Measurements from ENCODE around the gene PERP.
"Not testable (repeated sequence)": the region's sequence is repeated elsewhere in the genome, so short reads cannot be mapped to it uniquely, and the experiment has no call there.

PERP gene

DNA sequence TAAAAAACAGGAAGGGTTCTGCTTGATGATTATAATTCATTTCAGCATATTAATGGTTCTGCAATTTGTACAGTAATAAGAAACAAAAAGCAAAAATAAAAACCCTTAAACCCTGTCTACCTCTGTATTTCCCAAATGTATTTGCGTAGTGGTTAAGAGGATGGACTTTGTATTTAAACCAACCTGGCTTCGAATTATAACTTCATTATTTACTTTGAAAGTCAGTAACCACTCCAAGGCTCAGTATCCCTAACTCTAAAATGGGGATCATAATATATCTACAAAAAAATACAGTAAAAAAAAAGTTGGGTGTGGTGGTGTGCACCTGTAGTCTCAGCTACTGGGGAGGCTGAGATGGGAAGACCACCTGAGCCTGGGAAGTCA is 21.4 kb downstream of the PERP start:
- TF ChIP-seq EZH2phosphoT487 (IDR thresholded peaks at IDR 0.05; ENCODE audit: borderline replicate concordance, low read length) = no peak
- TF ChIP-seq, protein P1, sequence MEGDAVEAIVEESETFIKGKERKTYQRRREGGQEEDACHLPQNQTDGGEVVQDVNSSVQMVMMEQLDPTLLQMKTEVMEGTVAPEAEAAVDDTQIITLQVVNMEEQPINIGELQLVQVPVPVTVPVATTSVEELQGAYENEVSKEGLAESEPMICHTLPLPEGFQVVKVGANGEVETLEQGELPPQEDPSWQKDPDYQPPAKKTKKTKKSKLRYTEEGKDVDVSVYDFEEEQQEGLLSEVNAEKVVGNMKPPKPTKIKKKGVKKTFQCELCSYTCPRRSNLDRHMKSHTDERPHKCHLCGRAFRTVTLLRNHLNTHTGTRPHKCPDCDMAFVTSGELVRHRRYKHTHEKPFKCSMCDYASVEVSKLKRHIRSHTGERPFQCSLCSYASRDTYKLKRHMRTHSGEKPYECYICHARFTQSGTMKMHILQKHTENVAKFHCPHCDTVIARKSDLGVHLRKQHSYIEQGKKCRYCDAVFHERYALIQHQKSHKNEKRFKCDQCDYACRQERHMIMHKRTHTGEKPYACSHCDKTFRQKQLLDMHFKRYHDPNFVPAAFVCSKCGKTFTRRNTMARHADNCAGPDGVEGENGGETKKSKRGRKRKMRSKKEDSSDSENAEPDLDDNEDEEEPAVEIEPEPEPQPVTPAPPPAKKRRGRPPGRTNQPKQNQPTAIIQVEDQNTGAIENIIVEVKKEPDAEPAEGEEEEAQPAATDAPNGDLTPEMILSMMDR (IDR thresholded peaks at IDR 0.05; ENCODE audit: low read depth, low read length, poor library complexity, severe bottlenecking) = no peak

DNA sequence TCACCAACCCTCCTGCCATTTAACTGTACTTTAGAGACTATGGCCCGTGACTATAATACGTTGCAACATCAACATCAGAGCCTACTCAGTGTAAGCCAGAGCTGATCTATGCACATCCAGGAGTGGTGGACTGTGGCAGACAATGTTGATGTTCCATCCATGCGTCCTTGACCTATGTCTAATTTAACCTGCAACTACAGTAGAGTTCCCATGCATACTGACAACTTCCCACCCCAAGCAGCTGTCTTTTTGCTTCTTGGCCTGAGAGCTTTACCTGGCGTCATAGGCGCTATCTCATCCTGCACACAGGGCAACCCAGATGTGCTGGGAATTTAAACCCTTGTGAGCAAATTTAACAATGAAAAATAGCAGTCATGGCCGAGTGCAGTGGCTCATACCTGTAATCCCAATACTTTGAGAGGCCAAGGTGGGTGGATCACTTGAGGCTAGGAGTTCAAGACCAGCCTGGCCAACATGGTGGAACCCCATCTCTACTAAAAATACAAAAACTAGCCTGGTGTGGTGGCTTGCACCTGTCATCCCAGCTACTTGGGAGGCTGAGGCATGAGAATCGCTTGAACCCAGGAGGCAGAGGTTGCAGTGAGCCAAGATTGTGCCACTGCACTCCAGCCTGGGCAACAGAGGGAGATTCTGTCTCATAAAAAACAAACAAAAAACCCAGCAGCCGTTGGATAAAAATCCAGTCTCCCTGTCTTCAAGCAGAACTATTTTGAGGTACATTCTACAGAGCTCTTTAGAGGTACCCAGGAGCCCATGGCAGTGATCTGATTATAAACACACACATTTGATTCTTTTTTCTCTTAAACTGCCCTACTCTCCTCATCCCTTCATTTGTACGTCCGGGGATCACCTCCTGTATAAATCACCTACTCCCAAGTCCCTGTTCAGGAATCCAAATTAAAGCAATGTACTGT is 22.0 kb downstream of the PERP start:
- Histone ChIP-seq H3K9me3 (ENCODE audit: control insufficient read depth, insufficient read depth, low read length) (no peaks in the 10 kb centered on the region), H3F3A (ENCODE audit: control insufficient read depth, insufficient read depth) (no peaks in the 10 kb centered on the region), H3K4me3 (ENCODE audit: low read length) (no peak overlapping the region), H3K4me2 (ENCODE audit: low read length) (no peak overlapping the region), H3K79me2 (ENCODE audit: control insufficient read depth, low read length) (no peaks in the 10 kb centered on the region), H3K4me1 (ENCODE audit: control insufficient read depth, low read length) (no peaks in the 10 kb centered on the region), H3K36me3 (ENCODE audit: control insufficient read depth, low read length) (no peaks in the 10 kb centered on the region), H3K9me2 (replicated peaks; ENCODE audit: control insufficient read depth, low read length) (no peaks in the 10 kb centered on the region), H3K27ac (ENCODE audit: low read depth, low read length) (no peak overlapping the region), H4K20me1 (ENCODE audit: control insufficient read depth, insufficient read depth, low read depth, low read length) (no peaks in the 10 kb centered on the region), H3K27me3 (ENCODE audit: control insufficient read depth, low read length) (peaks cover 3% of the 10 kb centered on the region; the same call in 1 of the 2 replicates)
- TF ChIP-seq EZH2phosphoT487 (IDR thresholded peaks at IDR 0.05; ENCODE audit: borderline replicate concordance, low read length) = no peak
- TF ChIP-seq, protein P1 (IDR thresholded peaks at IDR 0.05; ENCODE audit: low read depth, low read length, poor library complexity, severe bottlenecking) = no peak

More for the DNA sequence above, 21.4 kb downstream of the PERP start:
- Histone ChIP-seq H3K27ac (ENCODE audit: low read depth, low read length) (no peak overlapping the region), H3K4me1 (ENCODE audit: control insufficient read depth, low read length) (no peaks in the 10 kb centered on the region), H3F3A (ENCODE audit: control insufficient read depth, insufficient read depth) (no peaks in the 10 kb centered on the region), H3K9me3 (ENCODE audit: control insufficient read depth, insufficient read depth, low read length) (no peaks in the 10 kb centered on the region), H3K27me3 (ENCODE audit: control insufficient read depth, low read length) (peaks cover 7% of the 10 kb centered on the region; the same call in 1 of the 2 replicates), H4K20me1 (ENCODE audit: control insufficient read depth, insufficient read depth, low read depth, low read length) (no peaks in the 10 kb centered on the region), H3K4me2 (ENCODE audit: low read length) (no peak overlapping the region), H3K79me2 (ENCODE audit: control insufficient read depth, low read length) (no peaks in the 10 kb centered on the region), H3K4me3 (ENCODE audit: low read length) (no peak overlapping the region), H3K9me2 (replicated peaks; ENCODE audit: control insufficient read depth, low read length) (no peaks in the 10 kb centered on the region), H3K36me3 (ENCODE audit: control insufficient read depth, low read length) (no peaks in the 10 kb centered on the region)

DNA sequence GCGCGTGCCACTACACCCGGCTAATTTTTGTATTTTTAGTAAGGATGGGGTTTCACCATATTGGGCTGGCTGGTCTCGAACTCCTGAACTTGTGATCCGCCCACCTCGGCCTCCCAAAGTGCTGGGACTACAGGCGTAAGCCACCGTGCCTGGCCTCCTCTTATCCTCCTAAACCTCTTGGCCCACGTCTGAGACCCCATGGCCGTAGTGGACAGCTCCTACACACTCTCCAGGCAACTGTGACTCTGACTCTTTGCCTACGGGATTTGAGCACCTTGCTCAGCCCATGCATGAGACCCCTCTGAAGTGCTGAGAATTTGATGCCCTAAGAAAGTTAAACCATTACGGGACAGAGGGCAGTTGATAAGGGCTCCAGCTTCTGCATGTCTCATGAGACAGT is 25.0 kb downstream of the PERP start:
- Histone ChIP-seq H3K4me1 (ENCODE audit: control insufficient read depth, low read length) (no peaks in the 10 kb centered on the region), H4K20me1 (ENCODE audit: control insufficient read depth, insufficient read depth, low read depth, low read length) (no peaks in the 10 kb centered on the region), H3K27me3 (ENCODE audit: control insufficient read depth, low read length) (no peaks in the 10 kb centered on the region), H3K27ac (ENCODE audit: low read depth, low read length) (no peak overlapping the region), H3F3A (ENCODE audit: control insufficient read depth, insufficient read depth) (no peaks in the 10 kb centered on the region), H3K9me2 (replicated peaks; ENCODE audit: control insufficient read depth, low read length) (no peaks in the 10 kb centered on the region), H3K9me3 (ENCODE audit: control insufficient read depth, insufficient read depth, low read length) (no peaks in the 10 kb centered on the region), H3K4me2 (ENCODE audit: low read length) (no peak overlapping the region), H3K79me2 (ENCODE audit: control insufficient read depth, low read length) (no peaks in the 10 kb centered on the region), H3K4me3 (ENCODE audit: low read length) (no peak overlapping the region), H3K36me3 (ENCODE audit: control insufficient read depth, low read length) (no peaks in the 10 kb centered on the region)
- TF ChIP-seq, protein P1 (IDR thresholded peaks at IDR 0.05; ENCODE audit: low read depth, low read length, poor library complexity, severe bottlenecking) = no peak

DNA sequence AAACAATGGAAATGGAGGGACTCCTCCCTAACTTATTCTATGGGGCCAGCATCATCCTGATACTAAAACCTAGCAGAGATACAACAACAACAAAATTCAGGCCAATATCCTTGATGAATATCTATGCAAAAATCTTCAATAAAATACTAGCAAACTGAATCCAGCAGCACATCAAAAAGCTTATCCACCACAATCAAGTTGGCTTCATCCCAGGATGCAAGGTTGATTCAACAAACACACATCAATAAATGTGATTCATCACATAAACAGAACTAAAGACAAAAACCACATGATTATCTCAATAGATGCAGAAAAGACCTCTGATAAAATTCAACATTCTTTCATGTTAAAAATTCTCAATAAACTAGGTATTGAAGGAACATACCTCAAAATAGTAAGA is 27.7 kb downstream of the PERP start:
- H3K27me3 ChIP-seq (ENCODE audit: control insufficient read depth, low read length); H3K4me1 ChIP-seq (ENCODE audit: control insufficient read depth, low read length); H3K4me3 ChIP-seq (ENCODE audit: low read length); H4K20me1 ChIP-seq (ENCODE audit: control insufficient read depth, insufficient read depth, low read depth, low read length); H3K9me2 ChIP-seq (replicated peaks; ENCODE audit: control insufficient read depth, low read length); H3K4me2 ChIP-seq (ENCODE audit: low read length); H3K9me3 ChIP-seq (ENCODE audit: control insufficient read depth, insufficient read depth, low read length); H3F3A ChIP-seq (ENCODE audit: control insufficient read depth, insufficient read depth); H3K36me3 ChIP-seq (ENCODE audit: control insufficient read depth, low read length); H3K79me2 ChIP-seq (ENCODE audit: control insufficient read depth, low read length); H3K27ac ChIP-seq (ENCODE audit: low read depth, low read length): not testable (repeated sequence)
